GM12801 (cell line): Measurements from ENCODE around the gene FBXO47.

Experiments used
- CTCF ChIP-seq: IDR thresholded peaks from one replicate; pipeline ENCODE4 v1.5.1; 2011; ENCODE audit warnings: control low read depth; ENCODE audit not compliant: insufficient read length; ENCODE audit errors: extremely low read depth

Gene FBXO47

DNA sequence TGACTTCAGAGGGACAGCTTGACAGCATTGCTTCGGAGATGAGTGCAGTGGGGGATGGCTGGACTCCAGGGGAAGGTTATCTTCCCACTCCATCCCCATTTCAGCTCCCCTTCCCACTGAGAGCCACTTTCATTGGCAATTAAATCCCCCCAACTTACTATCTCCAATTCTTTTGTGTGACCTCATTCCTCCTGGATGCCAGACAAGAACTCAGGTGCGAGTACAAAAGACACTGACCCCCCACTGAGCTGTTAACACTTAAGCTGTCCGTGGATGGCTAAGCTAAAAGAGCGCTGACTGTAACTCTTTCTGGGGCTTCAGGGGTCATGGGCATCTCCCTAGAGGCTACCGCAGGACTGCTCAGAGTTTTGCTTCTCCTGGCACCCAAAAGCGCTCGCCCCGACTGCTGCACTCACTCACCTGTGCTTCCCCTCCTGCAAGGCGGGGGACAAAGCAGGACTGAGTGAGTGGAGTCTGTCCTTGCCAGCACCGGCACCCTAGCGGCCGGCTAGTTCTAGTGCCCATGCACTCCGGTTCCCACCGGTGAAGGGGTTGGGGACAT, 44.8 kb upstream of the FBXO47 start:
- TF ChIP-seq CTCF, result no peak

GRCh38 chr17:39009581-39010001, 42.4 kb upstream of the FBXO47 start:
- no peak for TF ChIP-seq CTCF

DNA sequence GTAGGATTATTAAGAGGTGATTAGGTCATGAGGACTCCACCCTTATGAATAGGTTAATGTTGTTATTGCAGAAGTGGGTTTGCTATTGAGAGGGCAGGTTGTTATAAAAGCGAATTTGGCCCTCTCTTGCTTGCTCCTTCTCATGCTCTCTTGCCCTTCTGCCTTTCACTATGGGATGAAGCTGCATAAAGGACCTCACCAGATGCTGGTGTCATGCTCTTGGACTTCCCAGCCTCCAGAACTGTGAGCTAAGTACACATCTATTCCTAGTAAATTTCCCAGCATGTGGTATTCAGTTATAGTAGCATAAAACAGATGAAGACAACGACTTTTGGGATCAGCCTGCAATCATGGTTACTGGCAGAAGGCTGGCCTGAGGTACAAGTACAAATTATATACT, 41.4 kb upstream of the FBXO47 start:
- TF ChIP-seq CTCF, result no peak

- no peak for TF ChIP-seq CTCF
Observed at GRCh38 chr17:39002991-39003715, 36.0 kb upstream of the FBXO47 start.

GRCh38 chr17:39001703-39002637, 34.8 kb upstream of the FBXO47 start:
- TF ChIP-seq CTCF, result no peak

- TF ChIP-seq CTCF, result no peak
Observed at GRCh38 chr17:39000021-39000601, 32.9 kb upstream of the FBXO47 start.

DNA sequence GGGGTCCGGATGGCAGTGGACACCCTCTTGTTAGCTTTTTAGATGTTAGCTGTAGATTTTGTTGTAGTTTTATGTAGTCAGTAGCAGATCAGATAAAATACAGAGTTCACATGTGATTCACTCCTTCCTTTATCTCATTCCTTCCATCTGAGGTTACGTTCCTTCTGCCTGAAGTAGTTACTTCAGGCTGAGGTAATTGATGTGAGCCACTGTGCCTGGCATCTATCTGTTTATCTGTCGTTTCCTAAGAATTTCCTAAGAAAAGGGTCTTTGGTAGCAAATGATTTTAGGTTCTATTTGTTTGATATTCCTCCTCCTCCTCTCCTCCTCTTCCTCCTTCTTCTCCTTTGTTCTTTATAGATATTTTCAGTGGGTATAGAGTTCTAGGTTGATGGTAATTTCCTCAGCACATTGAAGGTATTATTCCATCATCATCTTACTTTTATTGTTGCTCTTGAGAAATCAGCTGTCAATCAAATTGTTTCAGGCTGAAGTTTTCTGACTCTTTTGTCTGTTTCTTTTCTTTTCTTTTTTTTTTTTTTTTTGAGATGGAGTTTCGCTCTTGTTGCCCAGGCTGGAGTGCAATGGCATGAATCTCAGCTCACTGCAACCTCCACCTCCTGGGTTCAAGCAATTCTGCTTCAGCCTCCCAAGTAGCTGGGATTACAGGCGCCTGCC, 29.6 kb upstream of the FBXO47 start:
- TF ChIP-seq CTCF, result no peak
